Endothelial cell of umbilical vein (primary cell): ENCODE results near the gene PCSK6.

Experiments
- EZH2 ChIP-seq: IDR thresholded peaks from 2 replicates; pipeline ENCODE4 v1.6.1; 2012; ENCODE audit warnings: borderline replicate concordance, low read depth, mild to moderate bottlenecking, moderate library complexity, low read length, inconsistent platforms; ENCODE audit not compliant: severe bottlenecking
- FOS ChIP-seq: IDR thresholded peaks from 2 replicates; pipeline ENCODE4 v1.6.1; 2011; ENCODE audit warnings: mild to moderate bottlenecking, low read length, moderate library complexity, borderline replicate concordance; ENCODE audit not compliant: insufficient read depth
- GATA2 ChIP-seq: IDR thresholded peaks from 2 replicates; pipeline ENCODE4 v1.7.0; 2011; ENCODE audit warnings: low read depth, mild to moderate bottlenecking, moderate library complexity, mixed read lengths, low read length; ENCODE audit not compliant: insufficient read length, insufficient read depth
- JUN ChIP-seq: IDR thresholded peaks from 2 replicates; pipeline ENCODE4 v1.6.1; 2011; ENCODE audit warnings: borderline replicate concordance, low read depth; ENCODE audit not compliant: insufficient read length, insufficient read depth
- MYC ChIP-seq: IDR thresholded peaks from one replicate; pipeline ENCODE4 v1.6.1; 2011; ENCODE audit warnings: mild to moderate bottlenecking, low read depth, low read length
- POLR2A ChIP-seq: IDR thresholded peaks from 2 replicates; pipeline ENCODE4 v1.6.1; 2012; ENCODE audit warnings: low read depth, mild to moderate bottlenecking, control low read depth, low read length
- POLR2AphosphoS5 ChIP-seq: IDR thresholded peaks from 2 replicates; pipeline ENCODE4 v1.6.1; 2012; ENCODE audit warnings: low read depth, mild to moderate bottlenecking, control low read depth, low read length, moderate library complexity; ENCODE audit not compliant: insufficient read depth
- TF ChIP-seq, protein P1 (sequence below), 2 donors: IDR thresholded peaks; 1 replicate in 1 of 2; 2 replicates in 1 of 2; pipeline ENCODE4 v1.5.1; 2011; ENCODE audit warnings: low read length in 2 of 2, mild to moderate bottlenecking in 2 of 2, moderate library complexity in 2 of 2, control low read depth in 1 of 2, inconsistent platforms in 1 of 2, low read depth in 1 of 2; ENCODE audit not compliant: insufficient read depth in 1 of 2; ENCODE audit errors: extremely low read depth in 1 of 2

- TF ChIP-seq, protein P1, sequence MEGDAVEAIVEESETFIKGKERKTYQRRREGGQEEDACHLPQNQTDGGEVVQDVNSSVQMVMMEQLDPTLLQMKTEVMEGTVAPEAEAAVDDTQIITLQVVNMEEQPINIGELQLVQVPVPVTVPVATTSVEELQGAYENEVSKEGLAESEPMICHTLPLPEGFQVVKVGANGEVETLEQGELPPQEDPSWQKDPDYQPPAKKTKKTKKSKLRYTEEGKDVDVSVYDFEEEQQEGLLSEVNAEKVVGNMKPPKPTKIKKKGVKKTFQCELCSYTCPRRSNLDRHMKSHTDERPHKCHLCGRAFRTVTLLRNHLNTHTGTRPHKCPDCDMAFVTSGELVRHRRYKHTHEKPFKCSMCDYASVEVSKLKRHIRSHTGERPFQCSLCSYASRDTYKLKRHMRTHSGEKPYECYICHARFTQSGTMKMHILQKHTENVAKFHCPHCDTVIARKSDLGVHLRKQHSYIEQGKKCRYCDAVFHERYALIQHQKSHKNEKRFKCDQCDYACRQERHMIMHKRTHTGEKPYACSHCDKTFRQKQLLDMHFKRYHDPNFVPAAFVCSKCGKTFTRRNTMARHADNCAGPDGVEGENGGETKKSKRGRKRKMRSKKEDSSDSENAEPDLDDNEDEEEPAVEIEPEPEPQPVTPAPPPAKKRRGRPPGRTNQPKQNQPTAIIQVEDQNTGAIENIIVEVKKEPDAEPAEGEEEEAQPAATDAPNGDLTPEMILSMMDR (IDR thresholded peaks at IDR 0.05; ENCODE audit: extremely low read depth in 1 of 2, insufficient read depth in 1 of 2, low read depth in 1 of 2, low read length in 2 of 2): no peak
- TF ChIP-seq JUN: no peak
- no peak for TF ChIP-seq FOS
- no peak for TF ChIP-seq POLR2A
- no peak for TF ChIP-seq EZH2
- TF ChIP-seq MYC: no peak
- no peak for TF ChIP-seq POLR2AphosphoS5
- TF ChIP-seq GATA2: no peak
Measured at GRCh38 chr15:101393172-101393571, 96.3 kb downstream of the PCSK6 start.
